Caco-2 (cell line): ENCODE data around the gene ENDOV. TPM values are rescaled to one million over a fixed set of nuclear protein-coding genes. Genes with fewer than 3 reads are reported as not detected.
A peak's percentile ranks its signal among the peaks of the same experiment; 100 is the strongest.

Experiments
- BruUV-seq: library from RNA; stranded (reverse); fragments of 400-500 nt; replicated peaks from 2 replicates; lab custom pipeline; 2021; lab: Mats Ljungman, UMichigan
- CTCF ChIA-PET: fragments of 300-600 bp; sonication (Branson Sonifier 250); formaldehyde crosslinking; loops from one replicate; lab custom pipeline; 2022; ENCODE audit warnings: antibody characterized with exemption; lab: Charles Lee
- POLR2A ChIA-PET: fragments of 300-600 bp; sonication (Branson Sonifier 250); formaldehyde crosslinking; loops from one replicate; lab custom pipeline; 2022; ENCODE audit warnings: antibody characterized with exemption; lab: Charles Lee
- DNase-seq, 2 experiments: peaks; one replicate each; pipeline versions ENCODE4 v3.0.0 to v3.0.0-alpha.2; 2020 to 2022
- H3K27me3 ChIP-seq: replicated peaks from 2 replicates; pipeline ENCODE4 v1.6.0; 2011; ENCODE audit warnings: low read length; ENCODE audit not compliant: control insufficient read depth, insufficient read depth
- H3K36me3 ChIP-seq: 2 replicates; pipeline ENCODE4 v1.5.1; 2011; ENCODE audit warnings: low read length; ENCODE audit not compliant: control insufficient read depth, insufficient read depth
- H3K4me1 ChIP-seq: fragments of 250-450 bp; sonication (Bioruptor Pico); 2 replicates; pipeline ENCODE4 v1.5.1; 2020; ENCODE audit warnings: mild to moderate bottlenecking
- H3K4me3 ChIP-seq: 2 replicates; pipeline ENCODE4 v1.5.1; 2011; ENCODE audit warnings: low read depth, mild to moderate bottlenecking, control low read depth, low read length
- H3K9me3 ChIP-seq: fragments of 250-450 bp; sonication (Bioruptor Pico); 2 replicates; pipeline ENCODE4 v1.5.1; 2020; ENCODE audit warnings: mild to moderate bottlenecking, moderate library complexity
- H3K27ac Mint-ChIP-seq: one replicate; pipeline ENCODE4 v1.8.0; 2022; ENCODE audit warnings: mixed read lengths; ENCODE audit not compliant: unreplicated experiment
- H3K27me3 Mint-ChIP-seq: one replicate; pipeline ENCODE4 v1.8.0; 2022; ENCODE audit warnings: mixed read lengths; ENCODE audit not compliant: insufficient read depth, unreplicated experiment
- H3K36me3 Mint-ChIP-seq: one replicate; pipeline ENCODE4 v1.8.0; 2022; ENCODE audit warnings: mild to moderate bottlenecking, mixed read lengths; ENCODE audit not compliant: insufficient read depth, unreplicated experiment
- H3K4me1 Mint-ChIP-seq: one replicate; pipeline ENCODE4 v1.8.0; 2022; ENCODE audit warnings: low read depth, mixed read lengths; ENCODE audit not compliant: unreplicated experiment
- H3K4me3 Mint-ChIP-seq: one replicate; pipeline ENCODE4 v1.8.0; 2022; ENCODE audit warnings: mild to moderate bottlenecking, moderate library complexity, mixed read lengths; ENCODE audit not compliant: unreplicated experiment
- H3K9me3 Mint-ChIP-seq: one replicate; pipeline ENCODE4 v1.8.0; 2022; ENCODE audit warnings: mixed read lengths; ENCODE audit not compliant: unreplicated experiment
- CTCF ChIP-seq, 2 experiments: fragments of 200-600 bp in 1 of 2; IDR thresholded peaks; 1 replicate in 1 of 2; 2 replicates in 1 of 2; pipeline versions ENCODE4 v1.5.1 to v1.8.0; 2011 to 2022; ENCODE audit warnings: antibody characterized with exemption in 1 of 2, control low read depth in 1 of 2, inconsistent platforms in 1 of 2, low read depth in 1 of 2, low read length in 1 of 2, mild to moderate bottlenecking in 1 of 2, moderate library complexity in 1 of 2; ENCODE audit not compliant: insufficient read depth in 1 of 2, severe bottlenecking in 1 of 2, unreplicated experiment in 1 of 2
- intact Hi-C: fragments of 100-400 bp; cut with micrococcal nuclease; formaldehyde crosslinking; loops from one replicate; pipeline ENCODE4 v1.10.0; 2022; ENCODE audit not compliant: unreplicated experiment
- total RNA-seq: library from RNA; stranded (reverse); gene quantifications from 2 replicates; pipeline ENCODE4 v1.2.3, GENCODE V29; 2022

ENDOV gene
- total RNA-seq, 1 experiment from 2014 or later: 21.5 TPM

DNA sequence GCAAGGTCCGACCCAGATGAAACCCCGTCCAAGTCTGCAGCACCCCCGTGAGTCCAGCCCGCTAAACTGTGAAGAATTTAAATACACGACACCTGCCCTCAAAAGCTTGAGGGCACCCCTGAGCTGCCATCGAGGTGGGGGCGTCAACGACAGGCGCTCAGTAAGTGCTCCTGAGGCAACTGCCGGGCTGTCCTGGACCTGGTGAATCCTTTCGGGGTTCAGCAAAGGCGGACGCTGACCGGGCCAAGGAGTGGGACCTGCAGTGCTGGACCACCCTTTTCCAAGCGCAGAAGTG is 512 bp upstream of the ENDOV start:
- peaks cover 16% of the 10 kb centered on the region for H3K36me3 Mint-ChIP-seq
- no peaks in the 10 kb centered on the region for H3K27me3 ChIP-seq
- ChIA-PET POLR2A (interaction anchor here (0.7 kb wide), 1 partner anchor 40 kb away, joined by 3 read pairs; no protein-coding TSS in a partner anchor), CTCF (interaction anchor here (1.1 kb wide), 1 partner anchor 313 kb away, joined by 3 read pairs; the partner anchor contains the start of gene GAA)
- peak overlapping the region; percentile 85 for H3K4me3 ChIP-seq
- peaks cover 13% of the 10 kb centered on the region for H3K4me1 Mint-ChIP-seq
- intact Hi-C loops: no loop called here
- BruUV-seq: no TSS peak
- peak overlapping the region; percentile 90 for H3K27ac Mint-ChIP-seq
- H3K27me3 Mint-ChIP-seq: peaks cover 9% of the 10 kb centered on the region
- peaks cover 1% of the 10 kb centered on the region; the same call in 1 of the 2 replicates for H3K36me3 ChIP-seq
- peak in 1 of 2 experiments; percentile 52 for DNase-seq
- peaks cover 6% of the 10 kb centered on the region; the same call in 1 of the 2 replicates for H3K4me1 ChIP-seq
- peak overlapping the region; percentile 74 for H3K4me3 Mint-ChIP-seq
- no peaks in the 10 kb centered on the region for H3K9me3 ChIP-seq
- TF ChIP-seq CTCF (IDR thresholded peaks at IDR 0.05; ENCODE audit: insufficient read depth in 1 of 2, low read depth in 1 of 2, low read length in 1 of 2, severe bottlenecking in 1 of 2, unreplicated experiment in 1 of 2): no peak
- no peaks in the 10 kb centered on the region for H3K9me3 Mint-ChIP-seq

- H3K36me3 Mint-ChIP-seq: peaks cover 16% of the 10 kb centered on the region
- peaks cover 13% of the 10 kb centered on the region for H3K4me1 Mint-ChIP-seq
- no peaks in the 10 kb centered on the region for H3K9me3 ChIP-seq
- peaks cover 9% of the 10 kb centered on the region for H3K27me3 Mint-ChIP-seq
- peak overlapping the region; percentile 74 for H3K4me3 Mint-ChIP-seq
- TF ChIP-seq CTCF (IDR thresholded peaks at IDR 0.05; ENCODE audit: insufficient read depth in 1 of 2, low read depth in 1 of 2, low read length in 1 of 2, severe bottlenecking in 1 of 2, unreplicated experiment in 1 of 2): no peak
- CTCF ChIA-PET: interaction anchor here (0.7 to 1.2 kb wide), 2 partner anchors 12 to 51 kb away, joined by 4 to 6 read pairs; no protein-coding TSS in a partner anchor
- H3K4me1 ChIP-seq: peaks cover 6% of the 10 kb centered on the region; the same call in 1 of the 2 replicates
- no TSS peak for BruUV-seq
- no peaks in the 10 kb centered on the region for H3K27me3 ChIP-seq
- H3K36me3 ChIP-seq: peaks cover 1% of the 10 kb centered on the region; the same call in 1 of the 2 replicates
- no peaks in the 10 kb centered on the region for H3K9me3 Mint-ChIP-seq
- H3K4me3 ChIP-seq: peak overlapping the region; percentile 85
- H3K27ac Mint-ChIP-seq: peak overlapping the region; percentile 90
- no peak for DNase-seq
- intact Hi-C loops: no loop called here
- POLR2A ChIA-PET: interaction anchor here (1.1 kb wide), 1 partner anchor 39 kb away, joined by 4 read pairs; no protein-coding TSS in a partner anchor
Observed at GRCh38 chr17:80415626-80416137, 715 bp downstream of the ENDOV start.

DNA sequence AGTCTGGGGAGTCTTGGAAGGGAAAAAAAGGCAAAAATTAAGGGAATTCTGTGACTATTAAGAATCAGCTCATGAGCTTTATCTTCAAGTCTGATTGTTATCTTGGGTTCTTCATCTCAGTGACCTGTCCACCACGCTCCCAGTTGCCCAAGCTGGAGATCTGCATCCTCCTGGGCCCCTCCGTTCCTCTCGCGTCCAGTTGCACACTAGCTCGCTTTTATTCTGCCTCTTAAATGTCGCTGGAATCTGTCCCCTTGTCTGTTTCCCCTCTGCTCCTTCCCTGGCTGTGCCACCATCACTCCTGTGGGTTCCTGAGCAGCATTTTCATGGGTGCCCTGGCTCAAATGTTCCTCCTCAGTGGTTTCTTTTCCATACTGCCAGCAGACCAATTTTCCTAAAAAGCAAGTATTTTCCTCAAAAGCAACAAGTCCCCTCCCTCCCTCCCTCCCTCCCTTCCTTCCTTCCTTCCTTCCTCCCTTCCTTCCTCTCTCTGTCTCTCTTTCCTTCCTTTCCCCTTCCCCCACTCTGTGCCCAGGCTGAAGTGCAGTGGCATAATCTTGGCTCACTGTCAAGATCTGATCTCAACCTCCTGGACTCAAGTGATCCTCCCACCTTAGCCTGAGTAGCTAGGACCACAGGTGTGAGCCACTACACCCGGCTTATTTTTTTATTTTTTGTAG is 1.4 kb downstream of the ENDOV start:
- peaks cover 9% of the 10 kb centered on the region for H3K27me3 Mint-ChIP-seq
- intact Hi-C loops: no loop called here
- Histone ChIP-seq H3K36me3 (peaks cover 1% of the 10 kb centered on the region; the same call in 1 of the 2 replicates), H3K27me3 (no peaks in the 10 kb centered on the region), H3K4me3 (no peak overlapping the region; the same call in 1 of the 2 replicates), H3K4me1 (peaks cover 6% of the 10 kb centered on the region; the same call in 1 of the 2 replicates), H3K9me3 (no peaks in the 10 kb centered on the region)
- peak overlapping the region; percentile 74 for H3K4me3 Mint-ChIP-seq
- H3K36me3 Mint-ChIP-seq: peaks cover 16% of the 10 kb centered on the region
- H3K4me1 Mint-ChIP-seq: peaks cover 13% of the 10 kb centered on the region
- TSS peak; percentile 32 for BruUV-seq
- POLR2A ChIA-PET: interaction anchor here (0.7 kb wide), 1 partner anchor 152 kb away, joined by 10 read pairs; no protein-coding TSS in a partner anchor
- no peak for DNase-seq
- CTCF ChIA-PET: interaction anchor here (0.7 to 1.2 kb wide), 2 partner anchors 11 to 51 kb away, joined by 4 to 6 read pairs; no protein-coding TSS in a partner anchor
- peak overlapping the region; percentile 90 for H3K27ac Mint-ChIP-seq
- no peak for TF ChIP-seq CTCF (IDR thresholded peaks at IDR 0.05; ENCODE audit: insufficient read depth in 1 of 2, low read depth in 1 of 2, low read length in 1 of 2, severe bottlenecking in 1 of 2, unreplicated experiment in 1 of 2)
- H3K9me3 Mint-ChIP-seq: no peaks in the 10 kb centered on the region
